HEK293 (cell line): ENCODE data around the gene TSNAX.

ENCODE experiments used
- CTCF ChIA-PET: fragments of 350-600 bp; formaldehyde crosslinking; extraction: SDS; loops from one replicate; lab custom pipeline; 2021; ENCODE audit warnings: antibody characterized with exemption; lab: Yijun Ruan, JAX
- POLR2A ChIA-PET: fragments of 300-600 bp; formaldehyde crosslinking; extraction: SDS; loops from one replicate; lab custom pipeline; 2020; ENCODE audit warnings: antibody characterized with exemption, inconsistent platforms; lab: Yijun Ruan, JAX
- H3K27ac ChIP-seq: fragments of 200-500 bp; sonication (Bioruptor generic); 2 replicates; pipeline ENCODE4 v1.5.1; 2014; ENCODE audit warnings: low read depth, low read length, control low read depth, inconsistent platforms; ENCODE audit errors: extremely low read depth
- H3K36me3 ChIP-seq, 2 experiments: fragments of 200-500 bp in 1 of 2; sonication (Bioruptor generic) in 1 of 2; 1 replicate in 1 of 2; 2 replicates in 1 of 2; pipeline ENCODE4 v1.5.1; 2014 to 2017; ENCODE audit warnings: inconsistent platforms in 2 of 2, low read length in 2 of 2; ENCODE audit not compliant: control insufficient read depth in 2 of 2, insufficient read depth in 1 of 2
- H3K4me1 ChIP-seq: fragments of 200-500 bp; sonication (Bioruptor generic); 2 replicates; pipeline ENCODE4 v1.5.1; 2014; ENCODE audit warnings: mild to moderate bottlenecking, low read length, inconsistent platforms; ENCODE audit not compliant: control insufficient read depth, insufficient read depth
- H3K4me3 ChIP-seq: 2 replicates; pipeline ENCODE4 v1.5.1; 2011; ENCODE audit warnings: low read depth, mild to moderate bottlenecking, control low read depth, low read length, moderate library complexity
- H3K9me3 ChIP-seq: fragments of 200-500 bp; sonication (Bioruptor generic); 2 replicates; pipeline ENCODE4 v1.5.1; 2014; ENCODE audit warnings: low read depth, low read length, inconsistent platforms; ENCODE audit not compliant: control insufficient read depth, insufficient read depth
- FEZF1 ChIP-seq: fragments of 450-650 bp; formaldehyde crosslinking; IDR thresholded peaks from 2 replicates; pipeline ENCODE4 v1.5.1; 2016; ENCODE audit warnings: missing biosample characterization, missing genetic modification characterization
- SALL2 ChIP-seq: fragments of 450-650 bp; formaldehyde crosslinking; IDR thresholded peaks from 2 replicates; pipeline ENCODE4 v1.5.0; 2017; ENCODE audit warnings: missing biosample characterization, mild to moderate bottlenecking, missing genetic modification characterization, borderline replicate concordance
- TRIM28 ChIP-seq: IDR thresholded peaks from 2 replicates; pipeline ENCODE4 v1.6.1; 2011; ENCODE audit warnings: low read length, control low read depth, borderline replicate concordance
- ZBTB20 ChIP-seq: fragments of 450-650 bp; formaldehyde crosslinking; IDR thresholded peaks from 2 replicates; pipeline ENCODE4 v1.5.1; 2016; ENCODE audit warnings: missing biosample characterization, missing genetic modification characterization
- ZBTB21 ChIP-seq: fragments of 450-650 bp; formaldehyde crosslinking; IDR thresholded peaks from 2 replicates; pipeline ENCODE4 v1.5.1; 2017; ENCODE audit warnings: missing biosample characterization, missing genetic modification characterization
- ZBTB8A ChIP-seq: fragments of 450-650 bp; formaldehyde crosslinking; IDR thresholded peaks from 2 replicates; pipeline ENCODE4 v1.5.1; 2016; ENCODE audit warnings: missing biosample characterization, missing genetic modification characterization
- ZNF133 ChIP-seq: fragments of 450-650 bp; formaldehyde crosslinking; IDR thresholded peaks from 2 replicates; pipeline ENCODE4 v1.5.1; 2016; ENCODE audit warnings: missing biosample characterization, missing genetic modification characterization
- ZNF174 ChIP-seq: fragments of 450-650 bp; formaldehyde crosslinking; IDR thresholded peaks from 2 replicates; pipeline ENCODE4 v1.5.0; 2017; ENCODE audit warnings: missing biosample characterization, mild to moderate bottlenecking, missing genetic modification characterization
- ZNF19 ChIP-seq: fragments of 450-650 bp; formaldehyde crosslinking; IDR thresholded peaks from 2 replicates; pipeline ENCODE4; 2016; ENCODE audit warnings: missing biosample characterization, missing genetic modification characterization, low read depth
- ZNF248 ChIP-seq: fragments of 450-650 bp; formaldehyde crosslinking; IDR thresholded peaks from 2 replicates; pipeline ENCODE4 v1.5.1; 2017; ENCODE audit warnings: missing biosample characterization, missing genetic modification characterization
- ZNF266 ChIP-seq: fragments of 450-650 bp; formaldehyde crosslinking; IDR thresholded peaks from 2 replicates; pipeline ENCODE4 v1.5.1; 2016; ENCODE audit warnings: missing biosample characterization, missing genetic modification characterization, low read depth
- ZNF280D ChIP-seq: fragments of 450-650 bp; formaldehyde crosslinking; IDR thresholded peaks from 2 replicates; pipeline ENCODE4 v1.5.1; 2016; ENCODE audit warnings: missing biosample characterization, missing genetic modification characterization
- ZNF311 ChIP-seq: fragments of 450-650 bp; formaldehyde crosslinking; IDR thresholded peaks from 2 replicates; pipeline ENCODE4 v1.5.1; 2017; ENCODE audit warnings: missing biosample characterization, missing genetic modification characterization, borderline replicate concordance
- ZNF513 ChIP-seq: fragments of 450-650 bp; IDR thresholded peaks from 2 replicates; pipeline ENCODE4 v1.5.1; 2018; ENCODE audit warnings: missing biosample characterization, missing genetic modification characterization
- ZNF747 ChIP-seq: fragments of 450-650 bp; formaldehyde crosslinking; IDR thresholded peaks from 2 replicates; pipeline ENCODE4 v1.5.1; 2016; ENCODE audit warnings: missing biosample characterization, missing genetic modification characterization
- ZNF830 ChIP-seq: fragments of 450-650 bp; IDR thresholded peaks from 2 replicates; pipeline ENCODE4 v1.5.0; 2018; ENCODE audit warnings: missing biosample characterization, missing genetic modification characterization, low read depth, mild to moderate bottlenecking, moderate library complexity
- ZSCAN16 ChIP-seq: fragments of 450-650 bp; formaldehyde crosslinking; IDR thresholded peaks from 2 replicates; pipeline ENCODE4 v1.5.1; 2016; ENCODE audit warnings: missing biosample characterization, missing genetic modification characterization
- TF ChIP-seq, protein P1 (sequence below): fragments of 450-650 bp; formaldehyde crosslinking; IDR thresholded peaks from 2 replicates; pipeline ENCODE4 v1.5.0; 2017; ENCODE audit warnings: missing biosample characterization, missing genetic modification characterization, borderline replicate concordance
- TF ChIP-seq, protein P2 (sequence below): fragments of 450-650 bp; formaldehyde crosslinking; IDR thresholded peaks from 2 replicates; pipeline ENCODE4 v1.5.1; 2016; ENCODE audit warnings: missing biosample characterization, missing genetic modification characterization
- TF ChIP-seq, protein P3 (sequence below): fragments of 450-650 bp; formaldehyde crosslinking; IDR thresholded peaks from 2 replicates; pipeline ENCODE4 v1.5.1; 2016; ENCODE audit warnings: missing biosample characterization, missing genetic modification characterization

The TSNAX gene

GRCh38 chr1:231611111-231611510 is 82.6 kb downstream of the TSNAX start:
- TF ChIP-seq ZBTB21 (tag by site-specific recombination) (no peak), ZNF19 (tag by site-specific recombination) (no peak), ZNF174 (no peak), ZNF311 (tag by site-specific recombination) (no peak), ZBTB8A (tag by site-specific recombination) (no peak), ZNF133 (no peak), ZNF830 (tag by site-specific recombination) (no peak)
- Histone ChIP-seq H3K36me3 (no peaks in the 10 kb centered on the region), H3K4me1 (no peaks in the 10 kb centered on the region), H3K27ac (no peak overlapping the region), H3K9me3 (no peaks in the 10 kb centered on the region), H3K4me3 (no peak overlapping the region)
- CTCF ChIA-PET = interaction anchor here (1.0 to 1.1 kb wide), 2 partner anchors 8 to 114 kb away, joined by 3 read pairs; no protein-coding TSS in a partner anchor
- POLR2A ChIA-PET = no interaction called here

GRCh38 chr1:231611851-231612250 is 83.4 kb downstream of the TSNAX start:
- CTCF ChIA-PET = interaction anchor here (0.5 to 1.1 kb wide), 3 partner anchors 8 to 502 kb away, joined by 3 read pairs; no protein-coding TSS in a partner anchor

More at GRCh38 chr1:231611851-231612250, 83.4 kb downstream of the TSNAX start:
- no peaks in the 10 kb centered on the region for H3K4me1 ChIP-seq
- TF ChIP-seq, protein P1, sequence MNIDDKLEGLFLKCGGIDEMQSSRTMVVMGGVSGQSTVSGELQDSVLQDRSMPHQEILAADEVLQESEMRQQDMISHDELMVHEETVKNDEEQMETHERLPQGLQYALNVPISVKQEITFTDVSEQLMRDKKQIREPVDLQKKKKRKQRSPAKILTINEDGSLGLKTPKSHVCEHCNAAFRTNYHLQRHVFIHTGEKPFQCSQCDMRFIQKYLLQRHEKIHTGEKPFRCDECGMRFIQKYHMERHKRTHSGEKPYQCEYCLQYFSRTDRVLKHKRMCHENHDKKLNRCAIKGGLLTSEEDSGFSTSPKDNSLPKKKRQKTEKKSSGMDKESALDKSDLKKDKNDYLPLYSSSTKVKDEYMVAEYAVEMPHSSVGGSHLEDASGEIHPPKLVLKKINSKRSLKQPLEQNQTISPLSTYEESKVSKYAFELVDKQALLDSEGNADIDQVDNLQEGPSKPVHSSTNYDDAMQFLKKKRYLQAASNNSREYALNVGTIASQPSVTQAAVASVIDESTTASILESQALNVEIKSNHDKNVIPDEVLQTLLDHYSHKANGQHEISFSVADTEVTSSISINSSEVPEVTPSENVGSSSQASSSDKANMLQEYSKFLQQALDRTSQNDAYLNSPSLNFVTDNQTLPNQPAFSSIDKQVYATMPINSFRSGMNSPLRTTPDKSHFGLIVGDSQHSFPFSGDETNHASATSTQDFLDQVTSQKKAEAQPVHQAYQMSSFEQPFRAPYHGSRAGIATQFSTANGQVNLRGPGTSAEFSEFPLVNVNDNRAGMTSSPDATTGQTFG = no peak
- TF ChIP-seq, protein P2, sequence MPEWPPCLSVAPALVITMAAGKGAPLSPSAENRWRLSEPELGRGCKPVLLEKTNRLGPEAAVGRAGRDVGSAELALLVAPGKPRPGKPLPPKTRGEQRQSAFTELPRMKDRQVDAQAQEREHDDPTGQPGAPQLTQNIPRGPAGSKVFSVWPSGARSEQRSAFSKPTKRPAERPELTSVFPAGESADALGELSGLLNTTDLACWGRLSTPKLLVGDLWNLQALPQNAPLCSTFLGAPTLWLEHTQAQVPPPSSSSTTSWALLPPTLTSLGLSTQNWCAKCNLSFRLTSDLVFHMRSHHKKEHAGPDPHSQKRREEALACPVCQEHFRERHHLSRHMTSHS = no peak
- TF ChIP-seq, protein P3, sequence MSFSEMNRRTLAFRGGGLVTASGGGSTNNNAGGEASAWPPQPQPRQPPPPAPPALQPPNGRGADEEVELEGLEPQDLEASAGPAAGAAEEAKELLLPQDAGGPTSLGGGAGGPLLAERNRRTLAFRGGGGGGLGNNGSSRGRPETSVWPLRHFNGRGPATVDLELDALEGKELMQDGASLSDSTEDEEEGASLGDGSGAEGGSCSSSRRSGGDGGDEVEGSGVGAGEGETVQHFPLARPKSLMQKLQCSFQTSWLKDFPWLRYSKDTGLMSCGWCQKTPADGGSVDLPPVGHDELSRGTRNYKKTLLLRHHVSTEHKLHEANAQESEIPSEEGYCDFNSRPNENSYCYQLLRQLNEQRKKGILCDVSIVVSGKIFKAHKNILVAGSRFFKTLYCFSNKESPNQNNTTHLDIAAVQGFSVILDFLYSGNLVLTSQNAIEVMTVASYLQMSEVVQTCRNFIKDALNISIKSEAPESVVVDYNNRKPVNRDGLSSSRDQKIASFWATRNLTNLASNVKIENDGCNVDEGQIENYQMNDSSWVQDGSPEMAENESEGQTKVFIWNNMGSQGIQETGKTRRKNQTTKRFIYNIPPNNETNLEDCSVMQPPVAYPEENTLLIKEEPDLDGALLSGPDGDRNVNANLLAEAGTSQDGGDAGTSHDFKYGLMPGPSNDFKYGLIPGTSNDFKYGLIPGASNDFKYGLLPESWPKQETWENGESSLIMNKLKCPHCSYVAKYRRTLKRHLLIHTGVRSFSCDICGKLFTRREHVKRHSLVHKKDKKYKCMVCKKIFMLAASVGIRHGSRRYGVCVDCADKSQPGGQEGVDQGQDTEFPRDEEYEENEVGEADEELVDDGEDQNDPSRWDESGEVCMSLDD = no peak
- no peak for TF ChIP-seq ZNF248 (tag by site-specific recombination)
- TF ChIP-seq ZNF747 = no peak
- TF ChIP-seq FEZF1 (tag by site-specific recombination) = no peak
- TF ChIP-seq ZSCAN16 (tag by site-specific recombination) = no peak
- TF ChIP-seq ZNF174 = no peak
- TF ChIP-seq TRIM28 = no peak
- TF ChIP-seq ZNF513 = no peak
- no peak for TF ChIP-seq ZNF266 (tag by site-specific recombination)
- TF ChIP-seq ZBTB20 (tag by site-specific recombination) = no peak
- no peak for TF ChIP-seq ZNF280D
- no peak for TF ChIP-seq SALL2 (tag by site-specific recombination)
- no peaks in the 10 kb centered on the region for H3K9me3 ChIP-seq
- H3K27ac ChIP-seq = no peak overlapping the region
- no peak overlapping the region for H3K4me3 ChIP-seq
- POLR2A ChIA-PET = interaction anchor here (0.5 kb wide), 1 partner anchor 384 kb away, joined by 4 read pairs; no protein-coding TSS in a partner anchor
- no peaks in the 10 kb centered on the region for H3K36me3 ChIP-seq
